Measurements from ENCODE around the gene RAB24.

The RAB24 gene

DNA sequence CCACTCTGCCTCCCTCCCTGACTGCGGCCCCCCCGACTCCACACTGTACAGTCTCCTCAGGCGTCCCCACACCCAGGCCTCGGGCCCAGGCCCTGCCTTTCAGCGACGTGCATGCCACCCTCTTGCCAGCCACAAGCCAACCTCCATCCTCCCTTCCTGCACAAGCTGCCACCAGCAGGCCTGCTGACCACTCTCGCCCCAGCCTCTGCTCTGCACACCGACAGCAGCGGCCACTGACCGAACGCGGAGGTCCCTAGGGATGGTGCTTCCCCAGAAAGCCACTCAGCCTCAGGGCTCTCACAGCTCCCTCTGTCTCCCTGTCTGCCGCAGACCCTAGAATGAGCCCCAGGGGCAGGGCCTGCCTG is 29.4 kb upstream of the RAB24 start:
- DNase-seq = no peak

DNA sequence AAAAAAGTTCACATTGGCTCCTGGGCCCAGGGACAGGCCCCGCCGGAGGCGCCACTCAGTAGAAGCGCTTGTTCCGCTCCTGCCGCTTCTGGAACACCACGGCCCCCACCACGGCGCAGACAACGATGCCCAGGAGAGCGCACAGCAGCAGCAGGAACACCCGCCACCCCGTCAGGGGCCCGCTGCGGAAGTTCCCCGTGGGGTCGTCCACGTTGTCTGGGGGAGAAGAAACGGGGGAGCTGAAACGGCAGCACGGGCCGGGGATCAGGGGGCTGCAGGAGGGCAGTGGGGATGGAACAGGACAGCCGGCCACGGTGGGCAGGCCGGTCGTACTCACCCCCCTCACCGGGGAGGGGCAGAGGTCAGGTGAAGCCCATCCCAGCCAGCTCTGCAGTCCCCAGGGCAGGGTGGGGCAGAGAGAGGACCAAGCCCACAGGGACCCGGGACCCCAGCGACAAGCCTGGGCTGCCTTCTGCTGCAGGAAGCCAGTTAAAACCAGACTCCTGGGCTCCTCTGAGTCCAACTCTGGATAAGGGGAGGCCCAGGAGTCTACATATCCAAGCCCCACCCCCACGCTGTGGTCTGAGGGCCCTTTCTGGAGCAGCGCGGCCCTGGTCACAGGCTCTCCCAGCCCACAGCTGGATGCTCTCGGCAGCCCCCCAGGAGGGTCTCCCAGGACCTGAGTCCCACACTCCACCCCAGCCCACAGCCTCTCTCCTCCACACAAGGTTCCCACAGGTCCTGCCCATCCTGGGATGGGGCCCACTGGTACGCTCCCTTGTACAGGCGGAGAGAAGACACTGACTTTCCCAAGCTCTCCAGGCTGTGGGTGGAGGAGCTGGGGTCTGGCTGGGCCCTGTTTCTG is 28.7 kb upstream of the RAB24 start:
- DNase-seq = no peak

DNA sequence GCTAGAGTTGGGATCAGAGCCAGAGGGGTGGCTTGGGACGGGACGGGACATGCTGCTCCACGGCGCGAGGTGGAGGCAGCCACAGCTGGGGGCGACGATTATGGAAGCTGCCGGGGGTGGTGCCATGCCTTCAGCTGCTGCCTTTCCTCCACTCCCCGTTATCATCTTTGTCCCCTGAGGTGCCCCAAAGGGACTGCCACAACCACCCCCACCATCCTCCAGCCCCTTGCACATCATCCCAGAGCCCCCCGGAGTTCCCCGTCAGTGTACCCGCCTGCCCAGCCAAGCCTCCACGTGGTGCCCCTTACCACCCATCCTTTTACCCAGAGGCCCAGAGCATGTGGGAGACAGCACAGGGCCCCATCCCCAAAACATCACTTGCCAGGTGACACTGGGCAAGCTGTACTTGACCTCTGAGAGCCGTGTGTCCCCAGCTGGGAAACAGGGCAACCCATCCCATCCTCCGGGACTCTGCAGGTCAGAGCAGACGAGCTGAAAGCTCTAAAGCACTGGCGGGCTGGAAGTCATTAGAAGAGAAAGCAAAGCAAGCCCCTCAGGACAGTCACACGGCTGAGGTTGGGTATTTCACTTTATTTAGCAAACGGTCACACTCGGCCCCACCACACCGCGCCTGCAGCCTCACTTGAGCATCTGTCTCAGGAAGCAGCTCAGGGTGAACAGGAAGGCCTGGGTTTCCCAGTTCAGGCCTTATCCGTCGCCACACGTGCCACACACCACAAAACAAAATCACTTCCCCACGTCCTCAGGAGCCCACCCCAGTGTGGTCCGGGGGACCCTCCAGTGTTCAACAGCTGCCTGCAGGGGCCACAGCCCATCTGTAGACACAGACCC is 27.7 kb upstream of the RAB24 start:
- DNase-seq = no peak

DNA sequence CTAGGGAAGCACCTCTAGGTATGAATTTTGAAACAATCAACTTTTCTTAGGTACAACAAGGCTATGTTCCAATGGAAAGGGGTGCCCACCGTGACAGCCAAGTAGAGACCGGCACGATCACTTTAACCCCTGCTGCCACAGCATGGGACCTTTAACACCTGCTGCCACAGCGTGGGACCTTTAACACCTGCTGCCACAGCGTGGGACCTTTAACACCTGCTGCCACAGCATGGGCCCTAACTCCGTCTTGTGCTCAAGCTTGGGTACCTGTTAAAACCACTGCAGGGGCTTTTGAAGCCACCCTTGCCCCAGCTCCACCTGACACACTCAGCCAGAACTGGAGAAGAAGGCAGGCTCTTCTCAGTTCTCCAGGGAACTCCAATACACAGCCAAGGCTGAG is 26.4 kb upstream of the RAB24 start:
- DNase-seq = no peak

DNA sequence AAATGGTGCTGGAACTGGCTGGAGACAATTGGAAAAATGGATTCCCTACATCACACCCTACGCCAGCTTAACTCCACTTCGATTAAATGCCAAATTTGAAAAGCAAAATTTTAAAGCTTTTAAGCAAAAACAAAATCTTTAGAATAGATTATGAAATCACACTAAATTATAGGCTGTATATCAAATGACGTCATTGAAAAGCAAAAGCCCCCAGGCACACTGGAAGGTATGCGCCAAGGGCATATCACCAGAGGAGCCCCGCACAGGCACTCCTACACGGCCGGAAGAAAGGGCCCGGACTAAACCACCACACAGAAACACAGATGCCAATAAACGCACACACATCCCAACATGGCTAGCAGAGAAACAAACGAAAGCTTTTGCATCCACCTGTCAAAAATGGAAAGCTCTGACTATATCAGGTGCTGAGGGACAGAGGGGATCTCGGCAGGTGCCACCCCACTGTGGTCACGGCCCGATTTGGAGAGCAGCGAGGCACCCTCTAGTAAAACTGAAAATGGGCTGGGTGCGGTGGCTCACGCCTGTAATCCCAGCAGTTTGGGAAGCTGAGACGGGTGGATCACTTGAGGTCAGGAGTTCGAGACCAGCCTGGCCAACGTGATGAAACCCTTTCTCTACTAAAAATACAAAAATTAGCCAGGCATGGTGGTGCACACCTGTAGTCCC is 25.2 kb upstream of the RAB24 start:
- no peak for DNase-seq

DNA sequence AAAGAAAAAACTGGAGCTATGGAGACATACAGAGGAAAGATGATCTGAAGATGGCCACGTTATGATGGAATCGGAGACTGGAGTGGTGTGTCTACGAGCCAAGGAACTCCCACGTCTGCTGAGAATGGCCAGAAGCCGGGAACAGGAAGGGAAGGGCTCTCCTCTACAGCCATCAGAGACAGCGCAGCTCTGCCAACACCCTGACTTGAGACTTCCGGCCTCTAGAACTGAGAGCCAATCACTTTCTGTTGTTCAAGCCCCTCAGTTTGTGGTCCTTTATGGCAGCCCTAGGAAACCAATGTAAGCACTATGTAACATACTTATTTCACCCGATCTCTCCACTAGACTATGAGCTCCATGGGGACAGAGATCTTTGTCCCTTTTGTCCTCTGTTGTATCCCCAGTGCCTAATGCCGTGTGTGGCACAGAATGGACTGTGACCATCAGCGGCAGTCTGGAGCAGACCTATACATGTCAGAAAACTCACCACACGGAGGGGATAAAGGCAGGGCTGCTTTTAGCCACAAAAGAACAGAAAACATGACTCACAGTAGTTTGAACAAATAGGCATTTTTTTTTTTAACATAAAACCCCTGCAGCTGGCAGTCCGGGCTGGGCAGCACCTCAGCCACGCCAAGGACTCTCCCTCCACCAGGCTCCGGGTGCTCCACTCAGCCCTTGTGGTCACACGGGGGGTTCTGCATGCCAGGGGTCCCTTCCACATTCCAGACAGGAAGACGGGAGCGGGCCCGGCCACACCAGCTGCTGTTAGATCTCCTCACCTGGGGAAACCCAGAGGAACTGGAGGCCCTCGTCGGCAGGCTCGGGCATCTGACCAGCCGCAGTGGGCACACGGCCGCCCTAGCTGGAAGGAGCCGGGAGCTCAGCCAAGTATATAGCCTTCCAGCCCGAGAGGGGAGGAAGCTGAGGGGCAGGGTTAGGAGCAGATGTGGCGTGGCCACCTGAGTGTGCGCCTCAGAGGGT is 24.3 kb upstream of the RAB24 start:
- DNase-seq = no peak

DNA sequence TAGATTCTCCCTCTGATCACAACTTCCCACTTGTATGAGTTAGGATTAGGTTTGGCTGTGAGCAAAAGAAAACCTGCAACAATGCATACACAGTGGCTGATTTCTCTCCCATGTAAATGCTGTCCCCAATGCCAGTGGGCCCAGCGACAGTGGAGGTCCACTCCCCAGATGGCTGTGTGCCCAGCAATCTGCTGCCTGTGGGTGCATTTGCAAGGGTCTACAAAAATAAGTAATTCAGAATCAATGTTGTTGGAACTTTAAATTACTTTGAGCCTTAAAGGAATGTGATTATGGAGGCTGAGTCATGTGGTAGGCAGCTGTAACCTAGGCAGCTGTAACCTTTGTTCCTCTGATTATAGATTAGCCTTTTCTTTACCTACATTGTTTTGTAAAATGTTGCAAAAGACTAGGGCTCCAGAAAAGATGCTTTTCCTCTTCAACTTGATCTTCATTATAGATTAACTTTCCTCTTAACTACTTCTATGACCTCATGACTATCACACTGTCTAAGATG is 22.4 kb upstream of the RAB24 start:
- no peak for DNase-seq

DNA sequence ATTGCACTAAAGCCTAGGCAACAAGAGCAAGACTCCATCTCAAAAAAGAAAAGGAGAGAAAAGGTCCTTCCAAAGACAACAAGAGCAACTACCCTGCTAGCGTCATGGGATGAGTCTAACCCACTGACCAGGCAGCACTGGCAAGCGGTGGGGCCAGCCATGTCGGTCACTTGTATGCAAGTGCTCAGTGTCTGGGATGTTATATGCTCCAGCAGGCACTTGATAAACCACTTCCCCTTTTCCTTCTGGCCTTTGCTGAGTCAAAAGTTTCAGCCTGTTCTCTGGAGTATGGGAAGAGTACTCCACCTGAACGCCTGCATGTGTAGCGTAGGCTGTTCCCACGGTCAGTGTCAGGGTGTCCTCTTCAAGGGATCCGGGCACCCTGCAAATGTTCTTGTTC is 17.4 kb upstream of the RAB24 start:
- no peak for DNase-seq

DNA sequence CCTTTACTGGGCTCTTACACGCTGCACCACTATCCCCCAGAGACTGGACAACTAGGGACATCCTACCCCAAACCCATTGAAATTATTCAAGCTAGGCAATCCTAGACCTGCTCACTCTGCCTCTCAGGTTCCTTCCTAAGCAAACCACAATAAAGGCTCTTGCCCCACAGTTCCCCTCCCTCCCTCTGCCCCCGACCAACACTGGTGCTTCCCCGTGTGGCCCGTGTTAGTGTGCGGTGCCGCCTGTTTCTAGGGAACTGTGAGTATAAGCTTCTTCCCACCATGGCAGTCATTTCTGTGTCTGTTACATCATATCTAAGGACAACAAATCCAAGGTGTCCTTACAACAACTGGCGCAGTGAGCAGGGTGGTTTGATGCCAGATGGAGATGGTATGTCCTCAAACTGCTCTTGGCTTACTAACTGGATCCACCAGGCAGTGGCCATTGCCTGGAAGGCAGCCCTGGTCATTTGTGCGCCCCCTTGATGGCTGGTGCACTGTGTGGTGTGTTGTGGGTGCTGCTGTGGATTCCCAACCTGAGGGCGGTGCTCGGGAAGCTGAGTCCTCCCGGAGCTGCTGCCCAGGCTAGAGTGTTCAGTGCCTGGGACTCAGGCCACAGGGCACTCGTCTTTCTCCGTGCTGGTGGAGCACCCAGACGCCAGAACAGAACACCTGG is 16.5 kb upstream of the RAB24 start:
- DNase-seq = no peak

DNA sequence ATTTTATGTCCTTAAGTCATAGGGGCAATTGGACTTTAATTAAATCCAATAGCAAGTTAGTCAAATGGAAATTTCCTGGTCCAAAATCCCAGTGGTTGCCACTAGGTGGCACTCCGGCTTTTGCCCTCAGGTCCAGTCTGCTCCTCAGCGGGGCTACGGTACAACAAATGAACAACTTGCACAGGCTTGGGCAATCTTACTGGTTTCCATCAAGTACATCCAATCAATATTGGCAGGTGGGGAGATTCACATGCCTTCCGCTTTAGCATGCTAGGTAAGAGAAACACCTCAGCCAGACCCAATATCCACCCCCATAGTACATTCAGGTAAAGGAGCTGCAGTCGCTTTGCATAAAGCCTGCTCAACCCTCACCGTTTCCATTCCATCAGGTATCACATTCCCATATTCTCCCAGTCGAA is 14.4 kb upstream of the RAB24 start:
- peak; percentile 65 for DNase-seq

DNA sequence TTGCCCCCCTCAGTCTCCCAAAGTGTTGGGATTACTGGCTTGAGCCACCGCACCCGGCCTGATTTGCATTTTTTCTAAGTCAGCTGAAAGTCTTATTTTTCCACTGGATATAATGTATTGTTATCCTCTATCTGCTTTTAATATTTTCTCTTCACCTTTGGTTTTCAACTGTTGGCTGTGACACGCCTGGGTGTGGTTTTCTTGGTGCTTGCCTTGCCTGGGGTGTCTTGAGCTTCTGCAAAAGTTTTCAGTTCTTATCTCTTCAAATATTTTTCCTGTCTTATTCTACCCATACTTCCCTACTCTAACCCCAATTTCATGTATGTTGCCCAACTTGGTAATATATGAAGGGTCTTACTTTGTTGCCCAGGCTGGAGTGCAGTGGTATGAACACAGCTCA is 12.5 kb upstream of the RAB24 start:
- DNase-seq = no peak

DNA sequence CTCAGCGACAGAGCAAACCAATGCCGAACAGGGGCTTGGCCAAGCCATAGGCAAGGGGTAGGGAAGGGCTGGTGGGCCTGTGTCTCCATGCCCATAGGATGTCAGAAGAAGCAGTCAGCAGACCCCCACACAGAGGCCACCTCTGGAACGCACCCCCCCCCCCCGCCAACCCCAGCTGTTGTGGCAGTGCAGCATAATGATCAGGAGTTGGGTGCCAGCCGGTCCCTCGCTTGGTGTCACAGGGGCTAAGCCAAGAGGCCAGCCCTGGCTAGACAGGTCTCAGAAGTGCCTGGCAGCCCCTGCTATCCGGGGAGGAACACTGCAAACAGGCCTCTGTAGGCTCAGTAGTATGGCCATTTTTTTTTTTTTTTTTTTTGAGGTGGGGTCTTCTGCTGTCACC is 11.9 kb upstream of the RAB24 start:
- no peak for DNase-seq

DNA sequence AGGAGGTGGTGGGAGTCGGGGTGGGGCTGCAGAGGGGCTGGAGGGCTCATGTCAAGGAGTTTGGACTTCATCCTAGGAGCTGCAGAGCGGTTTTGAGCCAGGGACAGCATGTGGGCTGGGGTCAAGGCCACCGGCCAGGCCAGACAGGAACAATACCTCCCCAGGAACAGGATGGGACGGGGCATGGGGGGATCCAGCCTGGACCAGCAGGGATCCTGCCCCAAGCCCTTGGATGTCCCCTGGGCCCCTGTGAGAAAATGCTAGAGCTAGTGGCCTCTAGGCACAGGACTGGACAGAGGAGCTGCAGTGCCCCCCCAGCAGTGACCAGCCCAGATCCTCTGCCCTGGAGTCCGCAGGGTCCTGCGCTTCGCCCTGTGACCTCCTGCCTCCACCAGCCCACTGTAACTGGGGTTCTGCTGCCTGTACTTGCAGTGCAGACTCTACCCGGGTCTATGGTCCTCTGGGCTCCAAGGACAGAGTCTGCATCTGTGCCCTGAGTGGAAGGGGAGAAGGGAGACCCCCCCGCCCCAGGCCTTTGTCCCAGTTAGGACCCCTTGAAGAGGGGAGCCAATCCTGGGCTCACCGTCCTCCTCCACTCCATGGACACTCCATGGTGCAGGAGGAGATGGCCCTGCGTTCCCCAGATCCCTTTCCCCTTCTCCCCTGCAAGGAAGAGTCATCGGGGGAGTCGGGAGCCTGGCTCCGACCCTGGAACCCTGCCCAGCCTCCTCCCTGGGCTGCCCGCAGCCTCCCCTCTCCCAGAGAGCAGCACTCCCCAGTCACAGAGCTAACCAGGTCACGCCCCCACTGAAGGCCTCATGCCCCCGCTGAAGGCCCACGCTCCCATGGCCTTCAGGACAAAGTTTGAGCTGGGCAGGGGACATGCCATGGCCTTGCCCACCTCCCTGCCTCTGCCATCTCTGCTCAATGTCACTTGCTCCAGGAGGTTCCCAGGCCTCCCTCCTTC is 11.1 kb upstream of the RAB24 start:
- no peak for DNase-seq

DNA sequence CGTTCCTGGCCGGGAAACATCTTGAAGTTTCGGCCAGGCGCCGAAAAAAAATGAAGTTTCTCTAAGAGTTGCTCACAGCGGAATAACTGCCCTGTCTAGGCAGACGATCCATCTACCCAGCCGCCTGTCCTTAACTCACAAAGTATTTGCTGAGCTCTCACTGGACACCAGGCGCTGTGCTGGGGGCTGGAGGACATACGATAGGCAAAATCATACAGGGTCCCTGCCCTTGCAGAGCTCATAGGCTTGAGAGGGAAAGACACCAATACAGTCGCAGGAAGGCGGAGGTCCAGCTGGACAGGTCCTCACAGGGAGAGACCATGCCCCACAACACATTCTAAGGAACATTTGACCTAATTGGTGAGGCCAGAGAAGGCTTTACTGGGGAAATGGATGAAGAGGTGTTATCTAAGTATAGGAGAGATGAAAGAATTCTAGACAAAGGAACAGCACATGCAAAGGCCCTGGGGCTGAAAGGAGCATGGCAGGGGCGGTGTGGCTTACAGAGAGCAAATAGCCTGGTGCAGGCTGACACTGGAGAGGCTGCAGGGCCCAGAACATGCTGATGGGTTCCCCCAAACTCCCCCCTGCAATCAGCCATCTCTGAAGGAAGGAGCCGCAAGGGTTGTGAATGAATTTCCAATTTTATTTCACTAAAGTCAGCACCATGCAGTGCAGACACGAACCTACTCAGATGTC is 10.2 kb upstream of the RAB24 start:
- DNase-seq = no peak

DNA sequence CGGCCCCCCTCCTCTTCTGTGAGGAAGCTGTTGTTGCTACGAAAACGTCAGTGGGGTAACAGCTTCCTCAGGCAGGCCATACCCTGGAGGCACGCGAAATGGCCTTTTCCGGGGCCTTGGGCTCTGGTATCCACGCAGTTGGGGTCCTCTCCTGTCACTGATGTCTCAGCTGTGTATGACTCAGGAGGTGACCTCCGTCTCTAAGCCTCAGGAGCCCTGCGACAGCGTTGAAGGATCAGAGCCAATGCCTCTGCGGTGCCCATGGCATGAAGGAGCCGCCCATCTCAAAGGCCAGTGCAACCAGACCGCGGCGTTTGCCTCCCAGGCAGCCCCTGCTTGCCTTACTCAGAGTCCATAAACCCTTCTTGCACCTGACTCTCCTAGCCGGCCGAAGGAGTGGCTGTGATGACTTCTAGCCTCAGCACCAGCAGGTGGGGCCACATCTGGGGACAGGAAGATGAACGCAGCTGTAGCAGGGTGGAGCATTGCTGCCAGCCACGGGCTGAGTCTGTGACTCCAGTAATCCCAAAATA is 9.2 kb upstream of the RAB24 start:
- no peak for DNase-seq

DNA sequence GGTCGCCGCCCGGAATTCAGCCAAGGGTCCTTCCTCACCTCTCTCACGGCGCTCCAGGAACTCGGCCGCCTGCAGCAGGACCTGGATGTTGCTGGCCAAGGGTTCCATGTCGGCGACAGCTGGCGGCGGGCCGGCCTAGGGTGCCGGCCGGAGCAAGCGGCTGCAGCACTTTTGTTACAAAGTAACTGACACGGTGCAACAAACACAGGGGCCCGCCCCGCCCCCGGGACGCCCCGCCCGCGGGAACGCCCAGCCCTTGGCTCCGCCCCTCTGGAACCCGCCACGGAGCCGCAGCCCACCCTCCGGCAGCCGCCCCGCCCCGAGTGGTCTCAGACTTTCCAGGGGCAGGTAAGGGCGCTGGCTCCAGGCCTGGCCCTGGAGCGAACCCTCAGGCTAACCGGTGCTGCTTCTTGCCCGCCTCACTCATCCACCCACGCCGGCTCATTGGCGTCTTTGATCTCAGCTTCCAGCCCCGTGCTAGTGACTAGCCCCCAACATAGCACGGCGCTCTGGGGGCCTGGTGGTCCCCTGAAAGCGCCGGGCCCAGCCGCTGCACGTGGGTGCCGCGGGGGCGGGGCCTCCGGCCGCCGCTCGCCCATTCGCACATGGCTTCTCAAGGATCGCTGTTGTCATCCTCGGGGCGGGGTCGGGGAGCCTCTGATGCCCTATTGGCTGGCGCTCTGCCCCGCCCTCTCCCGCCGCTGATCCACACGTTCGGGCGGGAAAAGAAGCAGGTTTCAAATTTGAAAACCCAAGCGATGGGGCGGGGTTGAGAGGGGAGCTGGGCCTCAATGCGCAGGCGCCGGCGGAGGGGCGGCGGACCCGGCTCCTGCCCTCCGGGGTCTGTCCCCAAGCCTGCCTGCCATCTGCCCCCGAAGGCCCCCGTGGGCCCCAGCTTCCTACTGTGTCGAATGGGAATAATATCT is 8.5 kb upstream of the RAB24 start, which contains the start of gene MXD3:
Gene MXD3 (minus strand): TSS at position 176 of the 926 bp plus-strand sequence. CDS start 68 bp downstream, at position 108.
- DNase-seq = peak; percentile 91

DNA sequence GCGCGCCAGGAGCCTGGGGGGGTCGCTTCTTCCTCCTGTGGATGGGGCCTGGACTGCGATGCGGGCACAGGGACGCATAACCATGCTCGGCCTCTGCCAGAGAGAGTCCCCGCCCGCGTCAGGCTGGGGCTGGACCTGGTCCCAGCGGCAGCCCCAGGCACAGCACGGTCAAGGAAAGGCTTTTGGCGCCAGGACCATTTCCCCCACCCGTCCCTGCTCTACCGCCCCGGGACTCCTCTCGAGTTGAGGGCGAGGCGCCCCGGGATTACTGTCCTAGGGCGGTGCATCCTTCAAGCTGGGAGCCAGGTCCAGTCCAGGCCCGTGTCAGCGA is 7.8 kb upstream of the RAB24 start:
- DNase-seq = no peak

DNA sequence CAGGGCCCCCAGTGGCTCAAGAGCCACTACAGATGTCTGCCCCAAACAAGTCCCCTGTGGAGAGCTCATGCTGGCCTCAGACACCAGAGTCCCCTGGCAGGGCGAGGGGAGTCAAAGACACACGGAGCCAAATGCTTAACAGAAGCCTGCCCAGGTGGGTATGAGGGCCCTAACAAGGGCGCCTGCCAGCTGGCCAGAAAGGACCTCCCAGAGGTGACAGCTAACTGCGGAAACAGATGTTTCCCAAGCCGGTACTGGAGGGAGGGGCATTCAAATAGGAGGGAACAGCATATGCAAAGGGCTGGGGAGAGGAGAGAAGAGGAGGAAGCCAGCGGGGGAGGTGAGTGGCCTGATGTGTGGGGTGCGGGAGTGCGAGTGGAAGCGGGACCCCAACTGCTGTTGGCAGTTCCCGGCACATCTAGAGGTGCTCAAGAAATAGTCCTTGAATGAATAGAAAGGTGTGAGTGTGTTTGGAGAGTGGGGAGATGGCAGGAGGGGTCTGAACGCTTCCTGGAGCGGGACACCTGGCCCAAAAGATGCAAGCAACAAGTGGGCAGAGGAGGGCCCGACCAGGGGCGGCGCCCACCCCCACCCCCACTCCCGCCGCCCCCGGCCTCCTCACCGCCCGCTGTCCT is 7.4 kb upstream of the RAB24 start:
- no peak for DNase-seq

All from activated T-cell treated with anti-CD3 and anti-CD28 coated beads for 4 hours (primary cell).